Measurements from ENCODE around the gene MGME1. TPM values are rescaled to one million over a fixed set of nuclear protein-coding genes. Genes with fewer than 3 reads are reported as not detected.

MGME1 gene
- total RNA-seq, 2 donors from 2014 or later: 7.4 to 8.8 TPM

DNA sequence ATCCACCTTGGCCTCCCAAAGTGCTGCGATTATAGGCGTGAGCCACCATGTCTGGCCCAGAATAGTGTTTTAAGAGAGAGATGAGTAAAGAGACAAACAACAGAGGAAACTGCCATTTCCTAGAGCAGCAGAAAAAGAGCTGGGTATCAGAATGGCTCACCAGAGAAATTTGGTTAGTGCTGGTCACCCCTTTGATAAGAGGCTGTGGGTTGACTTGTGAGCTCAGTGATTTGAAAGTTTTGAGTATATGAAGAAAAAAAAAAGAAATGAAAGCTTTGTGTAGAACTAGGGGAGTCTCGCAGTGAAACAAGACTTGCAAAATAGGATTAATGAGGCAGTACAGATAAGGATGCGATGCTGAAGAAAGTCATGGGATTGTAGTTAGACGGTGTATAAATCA, 29.6 kb downstream of the MGME1 start:
- Histone ChIP-seq H3K36me3 (no peaks in the 10 kb centered on the region), H3K4me3 (no peak overlapping the region), H3K27ac (no peak overlapping the region), H3K4me1 (ENCODE audit: control insufficient read depth in 1 of 2, low read depth in 2 of 2) (peaks cover 0 to 18% of the 10 kb centered on the region in 2 donors), H3K27me3 (replicated peaks; ENCODE audit: insufficient read depth) (no peaks in the 10 kb centered on the region), H3K9me3 (no peaks in the 10 kb centered on the region)
- ATAC-seq (ENCODE audit: insufficient number of reproducible peaks, low FRiP score, low read depth) (no peak), DNase-seq (ENCODE audit: low spot score) (no peak)
- TF ChIP-seq CTCF (IDR thresholded peaks at IDR 0.05): no peak

- Histone ChIP-seq H3K36me3 (no peaks in the 10 kb centered on the region), H3K27me3 (replicated peaks; ENCODE audit: insufficient read depth) (no peaks in the 10 kb centered on the region), H3K27ac (no peak overlapping the region), H3K9me3 (no peaks in the 10 kb centered on the region), H3K4me3 (no peak overlapping the region), H3K4me1 (ENCODE audit: control insufficient read depth in 1 of 2, low read depth in 2 of 2) (peaks cover 0 to 18% of the 10 kb centered on the region in 2 donors)
- ATAC-seq (ENCODE audit: insufficient number of reproducible peaks, low FRiP score, low read depth) (no peak), DNase-seq (ENCODE audit: low spot score) (no peak)
- TF ChIP-seq CTCF (IDR thresholded peaks at IDR 0.05): no peak
Measured at GRCh38 chr20:17999566-17999965, 30.7 kb downstream of the MGME1 start.

GRCh38 chr20:18001131-18001921, 32.5 kb downstream of the MGME1 start:
- ATAC-seq (ENCODE audit: insufficient number of reproducible peaks, low FRiP score, low read depth) (peak; percentile 89), DNase-seq (ENCODE audit: low spot score) (peak; percentile 4)
- Histone ChIP-seq H3K27me3 (replicated peaks; ENCODE audit: insufficient read depth) (no peaks in the 10 kb centered on the region), H3K27ac (no peak overlapping the region), H3K36me3 (no peaks in the 10 kb centered on the region), H3K4me1 (ENCODE audit: control insufficient read depth in 1 of 2, low read depth in 2 of 2) (peaks cover 0 to 11% of the 10 kb centered on the region in 2 donors), H3K9me3 (no peaks in the 10 kb centered on the region), H3K4me3 (no peak overlapping the region)
- no peak for TF ChIP-seq CTCF (IDR thresholded peaks at IDR 0.05)

GRCh38 chr20:18003897-18004296, 35.1 kb downstream of the MGME1 start:
- H3K4me3 ChIP-seq: no peak overlapping the region
- ATAC-seq (ENCODE audit: insufficient number of reproducible peaks, low FRiP score, low read depth) (no peak), DNase-seq (ENCODE audit: low spot score) (no peak)
- peaks cover 0 to 15% of the 10 kb centered on the region in 2 donors for H3K4me1 ChIP-seq (ENCODE audit: control insufficient read depth in 1 of 2, low read depth in 2 of 2)
- H3K9me3 ChIP-seq: no peaks in the 10 kb centered on the region
- H3K27ac ChIP-seq: no peak overlapping the region
- no peaks in the 10 kb centered on the region for H3K27me3 ChIP-seq (replicated peaks; ENCODE audit: insufficient read depth)
- no peak for TF ChIP-seq CTCF (IDR thresholded peaks at IDR 0.05)
- no peaks in the 10 kb centered on the region for H3K36me3 ChIP-seq

DNA sequence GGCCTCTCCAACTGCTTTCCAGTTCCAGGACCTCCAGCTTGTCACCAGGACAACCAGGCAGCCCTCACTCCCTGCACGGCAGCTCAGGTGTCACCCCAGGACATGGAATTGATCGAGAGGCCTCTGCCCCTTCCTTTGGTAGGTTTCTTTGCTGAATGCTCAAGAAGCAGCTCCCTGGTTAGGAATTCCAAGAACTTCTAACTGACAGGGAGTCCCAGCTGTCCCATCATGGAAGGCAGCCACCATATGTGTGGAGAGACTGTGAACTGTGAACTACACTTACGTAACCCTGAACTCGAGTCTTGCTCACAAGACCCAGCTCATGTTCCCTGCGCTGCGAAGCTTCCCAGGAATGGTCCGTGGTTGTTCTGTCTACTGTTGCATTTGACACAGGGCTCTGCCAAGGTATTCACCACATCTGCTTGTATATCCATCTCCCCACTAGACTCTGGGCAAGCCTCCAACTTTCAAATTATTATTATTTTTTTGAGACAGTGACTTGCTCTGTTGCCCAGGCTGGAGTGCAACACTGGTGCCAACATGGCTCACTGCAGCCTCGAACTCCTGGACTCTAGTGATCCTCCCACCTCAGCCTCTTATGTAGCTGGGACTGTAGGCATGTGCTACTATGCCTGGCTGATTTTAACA, 35.7 kb downstream of the MGME1 start:
- H3K27me3 ChIP-seq (replicated peaks; ENCODE audit: insufficient read depth): no peaks in the 10 kb centered on the region
- H3K4me1 ChIP-seq (ENCODE audit: control insufficient read depth in 1 of 2, low read depth in 2 of 2): peaks cover 0 to 15% of the 10 kb centered on the region in 2 donors
- no peak for TF ChIP-seq CTCF (IDR thresholded peaks at IDR 0.05)
- DNase-seq (ENCODE audit: low spot score): no peak
- ATAC-seq (ENCODE audit: insufficient number of reproducible peaks, low FRiP score, low read depth): no peak
- no peak overlapping the region for H3K4me3 ChIP-seq
- no peaks in the 10 kb centered on the region for H3K36me3 ChIP-seq
- no peaks in the 10 kb centered on the region for H3K9me3 ChIP-seq
- no peak overlapping the region for H3K27ac ChIP-seq
